ENCODE measurements around the gene FCGR1A.
"Not testable (repeated sequence)": the region's sequence is repeated elsewhere in the genome, so short reads cannot be mapped to it uniquely, and the experiment has no call there.

Gene FCGR1A

DNA sequence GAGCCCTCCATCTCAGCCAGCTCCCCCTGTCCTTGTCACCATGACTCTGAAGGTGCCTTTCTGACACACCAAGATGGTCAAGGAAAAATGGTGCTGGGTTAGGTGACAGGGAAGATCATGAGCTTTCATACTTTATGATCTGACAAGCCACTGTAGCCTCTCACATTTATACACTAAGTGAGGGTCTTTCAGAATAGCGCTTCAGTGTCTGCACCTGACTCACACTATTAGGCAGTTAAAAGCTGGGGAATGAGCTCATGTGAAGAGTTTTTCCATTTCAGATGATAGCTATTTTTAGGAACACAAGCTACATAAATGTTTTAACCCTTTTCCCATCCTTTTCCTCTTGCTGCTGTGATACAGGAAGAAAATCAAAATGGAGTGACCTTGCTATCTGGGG lies 4.2 kb upstream of the FCGR1A start:
- not testable (repeated sequence) for DNase-seq

GRCh38 chr1:149781413-149781984 lies 995 bp upstream of the FCGR1A start:
- not testable (repeated sequence) for DNase-seq

DNA sequence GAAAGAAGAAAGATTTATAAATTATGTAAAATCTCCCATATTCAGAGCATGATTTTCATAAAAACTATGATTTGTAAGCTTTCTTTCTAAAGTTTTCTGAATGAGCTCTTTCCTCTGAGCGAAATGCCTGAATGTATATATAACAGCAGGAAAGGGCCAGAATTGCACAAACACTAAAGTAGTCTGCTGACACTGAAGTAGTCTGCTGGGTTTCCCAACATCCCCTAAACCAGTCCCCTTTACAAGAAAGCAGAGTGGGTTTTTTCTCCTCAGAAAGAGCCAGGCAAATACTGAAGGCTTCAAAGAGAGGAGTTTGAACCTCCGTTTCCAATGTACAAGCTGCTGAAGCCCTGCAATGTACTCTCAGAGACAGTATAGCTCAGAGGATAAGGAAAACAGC lies 795 bp downstream of the FCGR1A start:
- DNase-seq: not testable (repeated sequence)

- DNase-seq: not testable (repeated sequence)
Observed at GRCh38 chr1:149783868-149784267, 1.4 kb downstream of the FCGR1A start.

DNA sequence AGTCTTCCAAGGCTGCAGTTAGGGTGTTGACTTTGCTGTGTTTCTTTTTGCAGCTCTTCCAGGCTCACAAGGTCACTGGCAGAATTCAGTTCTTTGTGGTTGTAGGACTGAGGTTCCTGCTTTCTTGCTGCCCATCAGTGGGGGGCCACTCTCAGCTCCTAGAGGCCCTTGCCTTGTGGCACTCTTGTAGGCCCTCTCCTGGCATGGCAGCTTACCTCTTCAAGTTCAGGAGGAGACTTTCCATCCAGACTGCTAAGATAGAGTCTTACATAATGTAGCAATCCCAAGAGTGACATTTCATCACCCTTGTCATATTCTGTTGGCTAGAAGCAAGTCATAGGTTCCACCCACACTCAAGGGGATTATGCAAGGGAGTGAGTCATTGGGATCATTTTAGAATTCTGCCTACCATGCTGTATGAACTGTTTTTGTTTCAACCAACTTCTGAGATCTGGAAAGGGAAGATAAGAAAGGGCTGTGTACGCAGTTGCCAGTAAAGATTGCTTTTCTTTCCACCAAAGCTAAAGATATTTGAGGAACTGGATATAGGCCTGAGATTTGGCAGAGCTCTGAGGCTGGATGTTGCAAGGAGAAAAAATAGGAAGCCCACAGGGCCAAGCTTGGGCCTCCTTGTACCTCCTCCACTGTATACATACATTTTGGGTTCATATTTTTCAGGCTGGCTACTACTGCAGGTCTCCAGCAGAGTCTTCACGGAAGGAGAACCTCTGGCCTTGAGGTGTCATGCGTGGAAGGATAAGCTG lies 5.4 kb downstream of the FCGR1A start:
- DNase-seq: peak in 1 of 2 donors; percentile 32

- peak; percentile 68 to 74 for DNase-seq
Observed at GRCh38 chr1:149792502-149792901, 10.0 kb downstream of the FCGR1A start.

- peak; percentile 80 to 86 for DNase-seq
Observed at GRCh38 chr1:149792912-149793515, 10.5 kb downstream of the FCGR1A start.

GRCh38 chr1:149793885-149794284 lies 11.4 kb downstream of the FCGR1A start:
- not testable (repeated sequence) for DNase-seq

GRCh38 chr1:149801628-149802027 lies 19.1 kb downstream of the FCGR1A start:
- DNase-seq: not testable (repeated sequence)

DNA sequence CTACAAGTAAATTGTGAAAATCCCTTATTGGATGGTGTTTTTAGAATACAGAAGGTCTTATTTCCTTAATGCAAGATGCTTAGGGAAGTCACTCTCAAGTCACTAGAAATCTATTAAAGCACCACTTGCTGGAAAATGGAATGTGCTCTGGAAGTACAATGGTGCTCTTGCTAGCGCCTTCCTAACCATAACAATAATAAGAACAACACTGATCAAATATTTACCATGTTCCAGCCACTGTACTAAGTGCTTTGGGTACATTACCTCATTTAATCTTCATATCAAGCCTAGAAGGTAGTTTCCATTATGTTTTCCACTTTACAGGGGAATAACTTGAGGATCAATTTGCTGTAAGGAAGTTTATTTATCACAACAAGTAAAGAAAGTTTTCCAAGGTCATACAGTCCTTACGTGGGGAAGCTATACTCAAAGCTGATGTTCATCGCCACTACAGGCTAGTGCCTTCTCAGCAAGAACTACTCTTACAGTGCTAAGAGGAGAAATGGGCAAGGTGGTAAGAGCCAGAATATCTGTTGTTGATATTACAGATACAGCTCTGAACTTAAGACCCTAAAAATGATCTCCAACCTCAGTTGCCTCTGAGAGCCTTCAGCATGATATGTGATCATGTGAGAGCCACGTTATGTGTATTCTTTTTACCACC lies 22.1 kb downstream of the FCGR1A start:
- not testable (repeated sequence) for DNase-seq

DNA sequence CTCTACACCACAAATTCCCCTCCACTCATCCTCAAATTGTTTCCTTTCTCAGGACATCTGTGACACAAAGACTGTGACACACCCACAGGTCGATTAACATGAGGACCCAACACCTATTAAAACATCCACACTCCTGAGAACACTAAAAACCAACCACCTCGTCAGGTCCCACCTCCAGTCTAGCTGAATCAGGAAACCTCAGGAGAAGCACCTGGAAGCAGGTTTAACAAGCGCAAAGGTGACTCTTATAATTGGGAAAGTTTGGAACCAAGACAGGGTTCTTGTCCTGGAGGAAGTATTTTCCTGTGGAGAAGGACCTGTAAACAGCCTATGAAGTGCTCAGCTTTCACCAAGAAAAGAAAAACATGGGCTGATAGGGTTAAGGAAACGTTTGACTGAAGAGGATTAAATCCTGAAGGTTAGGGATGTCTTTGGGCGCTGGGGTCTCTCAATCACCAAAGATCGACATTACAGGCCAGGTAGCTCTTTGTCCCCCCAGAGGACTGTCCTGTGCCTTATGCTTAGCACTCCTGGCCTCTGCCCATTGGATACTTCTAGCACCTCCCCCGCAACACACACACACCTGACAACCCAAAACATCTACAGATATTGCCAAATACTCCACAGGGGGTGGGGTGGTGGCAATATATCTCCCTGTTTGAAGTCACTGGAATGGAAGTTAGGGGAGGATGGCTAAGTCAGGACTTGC lies 28.4 kb downstream of the FCGR1A start:
- peak in 1 of 2 donors; percentile 26 for DNase-seq

DNA sequence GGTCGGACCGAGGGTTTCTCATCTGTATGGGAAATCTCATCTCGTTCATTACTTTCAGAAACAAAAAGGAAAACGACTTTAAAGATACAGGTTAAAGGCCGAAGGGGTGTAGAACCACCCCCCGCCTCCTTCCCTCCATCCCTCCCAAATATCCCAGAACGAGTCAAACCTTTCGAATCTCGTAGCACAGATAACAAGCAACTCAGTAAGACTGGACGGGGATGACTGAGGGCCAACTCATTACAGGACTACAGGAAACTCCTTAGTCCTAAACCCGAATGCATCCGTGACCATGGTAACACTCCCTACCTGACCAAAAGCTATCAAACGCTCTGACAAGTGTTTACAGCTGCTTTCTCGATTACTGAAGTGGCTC lies 29.0 kb downstream of the FCGR1A start:
- DNase-seq: peak in 1 of 2 donors; percentile 14

GRCh38 chr1:149811890-149812829 lies 29.7 kb downstream of the FCGR1A start:
- DNase-seq: peak; percentile 95 to 97

- DNase-seq: peak; percentile 82 to 91
Observed at GRCh38 chr1:149812893-149813801, 30.7 kb downstream of the FCGR1A start.

- not testable (repeated sequence) for DNase-seq
Observed at GRCh38 chr1:149820387-149820786, 37.9 kb downstream of the FCGR1A start.

DNA sequence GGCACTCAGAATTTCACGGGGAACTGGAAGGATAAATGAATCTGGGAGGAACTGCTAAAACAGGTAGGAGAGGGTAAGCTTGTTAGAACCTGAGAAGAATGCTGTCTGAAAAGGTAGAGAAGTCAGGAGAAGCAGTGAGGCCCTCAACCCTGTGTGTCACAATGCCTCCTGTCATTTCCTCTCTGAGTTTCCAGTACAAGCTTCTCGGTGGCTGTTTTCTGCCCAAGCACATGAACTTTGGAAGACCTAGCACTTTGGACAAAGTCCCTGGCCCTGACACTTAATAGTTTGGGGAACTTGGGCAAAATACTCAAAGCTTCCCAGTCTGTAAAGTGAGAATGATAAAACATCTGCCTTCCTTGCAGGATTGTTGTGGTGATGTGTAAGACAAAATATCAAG lies 44.1 kb downstream of the FCGR1A start:
- DNase-seq: not testable (repeated sequence)

DNA sequence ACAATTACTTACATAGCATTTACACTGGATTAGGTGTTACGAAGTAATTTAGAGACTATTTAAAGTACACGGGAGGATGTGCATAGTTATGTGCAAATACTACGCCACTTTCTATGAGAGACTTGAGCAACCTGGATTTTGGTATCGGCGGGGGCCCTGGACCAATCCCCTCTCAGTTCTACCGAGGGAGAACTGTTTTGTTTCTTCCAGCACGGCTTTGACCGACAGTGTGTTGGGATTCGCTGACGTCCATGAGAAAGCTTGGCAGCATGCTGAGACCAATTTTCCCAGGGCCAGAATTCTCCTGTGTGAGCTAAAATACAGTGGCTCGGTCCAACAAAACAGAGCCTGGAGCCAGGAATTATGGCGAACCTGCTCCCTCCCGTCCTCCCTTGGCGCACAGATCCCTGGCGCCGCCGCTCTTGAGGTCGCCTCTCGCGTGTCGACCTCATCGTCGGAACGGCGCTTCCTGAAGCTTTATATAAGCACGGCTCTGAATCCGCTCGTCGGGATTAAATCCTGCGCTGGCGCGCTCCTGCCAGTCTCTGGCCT lies 49.3 kb downstream of the FCGR1A start:
- not testable (repeated sequence) for DNase-seq

DNA sequence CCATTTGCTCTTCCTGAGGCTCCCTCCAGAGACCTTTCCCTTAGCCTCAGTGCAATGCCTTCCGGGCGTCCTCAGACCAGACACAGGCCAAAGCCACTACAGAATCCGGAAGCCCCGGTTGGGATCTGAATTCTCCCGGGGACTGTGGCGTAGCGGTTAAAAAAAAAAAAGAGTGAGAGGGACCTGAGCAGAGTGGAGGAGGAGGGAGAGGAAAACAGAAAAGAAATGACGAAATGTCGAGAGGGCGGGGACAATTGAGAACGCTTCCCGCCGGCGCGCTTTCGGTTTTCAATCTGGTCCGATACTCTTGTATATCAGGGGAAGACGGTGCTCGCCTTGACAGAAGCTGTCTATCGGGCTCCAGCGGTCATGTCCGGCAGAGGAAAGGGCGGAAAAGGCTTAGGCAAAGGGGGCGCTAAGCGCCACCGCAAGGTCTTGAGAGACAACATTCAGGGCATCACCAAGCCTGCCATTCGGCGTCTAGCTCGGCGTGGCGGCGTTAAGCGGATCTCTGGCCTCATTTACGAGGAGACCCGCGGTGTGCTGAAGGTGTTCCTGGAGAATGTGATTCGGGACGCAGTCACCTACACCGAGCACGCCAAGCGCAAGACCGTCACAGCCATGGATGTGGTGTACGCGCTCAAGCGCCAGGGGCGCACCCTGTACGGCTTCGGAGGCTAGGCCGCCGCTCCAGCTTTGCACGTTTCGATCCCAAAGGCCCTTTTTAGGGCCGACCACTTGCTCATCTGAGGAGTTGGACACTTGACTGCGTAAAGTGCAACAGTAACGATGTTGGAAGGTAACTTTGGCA lies 50.0 kb downstream of the FCGR1A start:
- DNase-seq: not testable (repeated sequence)

DNA sequence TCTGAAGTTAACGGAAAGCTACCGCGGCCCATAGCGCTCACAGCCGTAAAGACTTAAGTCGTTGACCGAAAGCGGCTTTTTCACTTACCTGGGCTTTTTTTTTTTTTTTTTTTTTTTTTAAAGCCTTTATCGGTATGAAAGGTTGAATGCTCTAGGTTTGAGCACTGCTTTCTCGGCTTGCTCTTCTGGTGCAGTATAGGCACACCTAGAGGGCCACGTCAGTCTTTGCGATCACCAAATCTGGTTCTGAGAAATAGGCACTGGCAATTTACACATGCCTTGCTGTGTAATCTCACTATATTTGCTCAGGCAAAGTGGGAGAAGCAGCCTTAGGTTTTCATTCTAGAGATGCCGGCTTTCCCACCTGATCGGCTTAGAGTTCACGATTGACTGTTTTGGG lies 50.6 kb downstream of the FCGR1A start:
- not testable (repeated sequence) for DNase-seq

Data from CD4-positive, alpha-beta T cell treated with Interleukin-4 for 1 hour (primary cell).